HG03342 (cell line): ENCODE data around the gene PTMS.

Experiments
- ATAC-seq: cut with Tn5 transposase; IDR thresholded peaks from one replicate; pipeline ENCODE4 v1.9.1; 2021; ENCODE audit warnings: mild to moderate bottlenecking, moderate library complexity; ENCODE audit not compliant: unreplicated experiment

Gene PTMS

DNA sequence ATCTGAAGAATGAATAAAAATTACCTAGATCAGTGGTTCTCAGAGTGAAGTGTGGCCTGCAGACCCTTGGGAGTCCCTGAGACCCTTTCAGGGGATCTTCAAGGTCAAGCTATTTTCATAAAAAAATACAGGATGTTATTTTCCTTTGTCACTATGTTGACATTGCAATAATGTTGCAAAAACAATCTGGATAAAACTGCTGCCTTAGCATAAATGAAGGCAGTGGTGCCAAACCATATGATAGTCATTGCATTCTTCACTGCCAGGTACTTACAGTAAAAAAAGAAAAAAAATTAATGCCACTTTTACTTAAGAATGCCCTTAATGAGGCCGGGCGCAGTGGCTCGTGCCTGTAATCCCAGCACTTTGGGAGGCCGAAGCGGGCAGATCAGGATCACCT lies 21.1 kb downstream of the PTMS start:
- no peak for ATAC-seq

DNA sequence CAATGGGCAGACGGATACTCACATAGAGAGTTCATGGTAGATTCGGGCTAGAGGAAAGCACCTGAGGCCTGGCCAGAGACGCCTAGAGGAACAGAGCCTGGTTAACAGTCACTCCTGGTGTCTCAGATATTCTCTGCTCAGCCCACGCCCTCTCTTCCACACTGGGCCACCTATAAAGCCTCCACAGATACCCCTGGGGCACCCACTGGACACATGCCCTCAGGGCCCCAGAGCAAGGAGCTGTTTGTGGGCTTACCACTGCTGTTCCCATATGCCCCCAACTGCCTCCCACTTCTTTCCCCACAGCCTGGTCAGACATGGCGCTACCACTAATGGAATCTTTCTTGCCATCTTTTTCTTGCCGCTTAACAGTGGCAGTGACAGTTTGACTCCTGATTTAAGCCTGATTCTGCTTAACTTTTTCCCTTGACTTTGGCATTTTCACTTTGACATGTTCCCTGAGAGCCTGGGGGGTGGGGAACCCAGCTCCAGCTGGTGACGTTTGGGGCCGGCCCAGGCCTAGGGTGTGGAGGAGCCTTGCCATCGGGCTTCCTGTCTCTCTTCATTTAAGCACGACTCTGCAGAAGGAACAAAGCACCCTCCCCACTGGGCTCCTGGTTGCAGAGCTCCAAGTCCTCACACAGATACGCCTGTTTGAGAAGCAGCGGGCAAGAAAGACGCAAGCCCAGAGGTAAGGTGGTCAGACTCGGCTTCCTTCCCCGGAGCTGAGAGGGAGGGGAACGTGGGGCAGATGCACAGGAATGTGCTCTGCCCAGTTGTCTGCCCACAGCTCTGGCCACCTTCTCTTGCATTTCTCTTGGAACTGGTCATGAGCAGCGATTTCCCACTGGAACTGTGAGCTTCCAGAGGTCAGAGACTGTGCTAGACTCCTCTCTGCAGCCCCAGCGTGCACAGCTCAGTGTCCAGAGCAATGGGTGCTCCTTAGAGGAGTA lies 23.1 kb downstream of the PTMS start, which contains the start of gene CD4:
TSS of gene CD4 (plus strand) at position 557 of the 953 bp plus-strand sequence. CDS start 10,611 bp downstream, outside the sequence.
- no peak for ATAC-seq

DNA sequence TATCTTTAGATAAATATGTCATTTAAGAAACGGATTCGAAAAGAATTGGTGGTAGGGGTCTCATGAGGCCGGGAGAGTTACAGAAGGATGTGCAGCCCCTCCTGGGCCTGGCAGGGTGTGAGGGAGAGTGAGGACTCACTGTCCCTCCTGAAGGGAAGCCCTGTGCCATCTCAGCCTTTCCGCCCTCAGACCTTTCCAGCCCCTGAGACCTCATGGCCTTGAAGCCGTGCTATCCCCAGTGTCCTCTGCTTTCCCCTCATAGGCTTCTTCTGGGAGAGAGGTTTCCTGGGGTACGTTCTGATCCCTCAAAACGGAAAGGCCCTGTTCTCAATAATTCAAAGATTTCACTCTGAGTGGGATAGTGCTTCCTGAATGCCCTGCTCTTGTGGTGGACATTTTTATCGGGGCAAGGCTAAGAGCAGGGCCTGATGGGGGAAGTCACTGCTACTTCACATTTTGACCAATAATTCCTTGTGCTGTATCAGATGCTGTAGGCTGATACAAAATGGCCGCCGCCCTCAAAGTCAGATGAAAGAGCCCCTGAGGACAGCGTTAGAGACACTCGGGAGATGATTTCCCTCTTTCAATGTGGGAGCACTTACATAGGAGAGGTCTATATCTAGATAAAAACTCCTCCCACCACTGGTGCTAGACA lies 24.5 kb downstream of the PTMS start:
- ATAC-seq = no peak

DNA sequence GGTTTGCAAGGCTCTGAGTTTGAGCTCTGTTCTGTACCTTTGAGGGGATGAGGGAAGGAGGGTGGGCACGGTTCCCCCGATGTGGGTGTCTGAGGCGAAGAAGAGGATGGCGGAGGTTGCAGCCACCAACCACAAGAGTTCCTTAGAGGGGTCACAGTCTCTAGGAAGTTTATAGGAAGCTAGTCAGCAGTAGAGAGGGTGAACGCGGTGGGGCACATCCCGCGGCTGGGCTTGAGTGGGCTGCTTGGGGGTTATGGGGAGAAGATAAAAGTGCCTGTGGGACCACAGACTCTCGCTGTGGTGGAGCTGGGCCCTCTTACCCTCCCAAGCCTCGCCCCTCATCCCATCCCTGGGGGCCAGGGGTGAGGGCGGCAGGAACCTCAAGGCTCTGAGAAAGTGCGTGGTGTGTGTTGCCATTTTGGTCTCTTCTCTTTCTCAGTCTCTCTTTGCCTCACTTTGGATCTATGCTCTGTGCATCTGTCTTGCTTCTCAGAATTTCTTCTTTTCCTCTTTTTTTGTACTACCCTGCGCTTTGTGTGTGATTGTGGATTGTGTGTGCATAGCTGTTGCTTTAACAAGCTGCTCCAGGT lies 25.9 kb downstream of the PTMS start:
- ATAC-seq = no peak

DNA sequence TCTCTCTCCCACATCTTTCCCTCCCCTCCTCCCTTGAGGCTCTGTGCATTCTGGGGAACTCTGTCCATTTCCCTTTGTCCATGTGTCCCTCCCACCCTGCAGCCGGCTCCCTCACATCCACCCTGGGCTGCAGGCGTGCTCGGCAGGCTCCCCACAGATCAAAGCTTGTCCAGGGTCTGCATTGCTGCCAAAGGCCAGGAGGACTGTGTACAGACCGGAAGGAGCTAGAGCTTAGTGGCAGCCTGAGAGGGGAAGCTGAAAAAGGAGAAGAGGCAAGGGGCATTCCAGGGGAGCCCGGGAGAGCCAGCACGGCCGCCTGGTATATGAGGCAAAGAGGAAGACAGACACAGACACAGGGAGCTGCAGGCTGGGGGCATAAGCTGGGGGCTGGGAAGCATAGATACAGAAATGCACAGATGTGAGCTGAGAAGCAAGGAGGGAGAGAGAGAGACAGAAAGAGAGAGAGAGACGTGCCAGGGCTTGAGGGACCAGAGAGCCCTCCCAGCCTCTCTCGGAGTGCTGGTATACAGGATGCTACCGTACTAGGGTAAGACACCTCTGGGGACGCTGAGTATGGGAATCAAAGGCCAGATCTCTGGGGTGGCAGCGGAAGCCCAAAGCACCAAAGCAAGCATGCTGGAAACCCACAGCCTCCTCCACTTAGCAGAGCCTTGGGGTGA lies 26.5 kb downstream of the PTMS start:
- no peak for ATAC-seq

DNA sequence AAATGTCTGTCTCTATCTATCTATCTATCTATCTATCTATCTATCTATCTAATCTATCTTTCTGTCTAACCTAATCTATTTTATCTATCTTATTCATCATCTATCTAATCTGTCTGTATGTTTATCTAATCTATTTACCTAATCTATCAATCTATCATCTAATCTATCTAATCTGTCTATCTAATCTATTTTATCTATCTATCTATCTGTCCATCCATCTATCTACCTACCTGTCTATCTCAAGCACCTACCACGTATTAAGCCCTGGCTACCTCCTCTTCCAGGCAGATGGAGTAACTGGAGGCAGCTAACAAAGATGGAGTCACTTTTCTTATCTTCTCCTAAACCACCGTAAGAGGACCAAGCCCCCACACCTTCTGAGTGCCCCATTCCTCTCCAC lies 28.9 kb downstream of the PTMS start:
- ATAC-seq = no peak

DNA sequence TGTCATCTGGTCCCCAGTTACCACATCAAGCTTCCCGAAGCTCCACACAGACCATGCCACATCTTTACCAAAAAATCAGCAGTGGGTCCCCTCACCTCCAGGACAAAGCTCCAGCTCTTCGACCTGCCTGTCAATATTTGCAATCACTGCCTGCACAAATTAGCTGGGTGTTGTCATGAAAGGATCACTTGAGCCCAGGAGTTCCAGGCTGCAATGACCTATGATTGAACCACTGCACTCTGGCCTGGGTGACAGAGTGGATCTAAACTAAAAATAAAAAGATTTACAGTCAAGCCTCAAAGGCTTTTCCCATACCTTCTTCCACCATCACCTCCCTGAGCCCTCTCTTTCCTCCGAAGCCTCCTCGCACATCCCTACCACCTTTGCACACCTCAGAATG lies 30.4 kb downstream of the PTMS start:
- ATAC-seq = no peak

DNA sequence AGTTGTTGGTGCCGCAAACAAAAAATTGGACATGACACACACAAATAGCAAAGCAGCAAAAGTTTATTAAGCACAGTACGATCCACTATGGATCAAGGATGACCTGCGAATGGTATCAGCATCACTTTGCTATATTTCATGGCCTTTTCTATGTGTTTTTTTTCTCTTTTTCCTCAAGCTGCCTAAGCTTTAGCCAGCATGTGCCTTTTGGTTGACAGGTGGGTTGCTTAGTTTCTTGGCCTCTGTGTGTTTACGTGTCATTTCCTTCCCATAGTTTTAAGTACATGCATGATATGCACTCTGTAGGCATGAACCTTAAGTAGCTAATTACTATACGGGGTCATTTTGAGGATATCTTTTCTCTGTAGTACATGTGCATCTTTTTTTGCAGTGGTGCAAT lies 33.0 kb downstream of the PTMS start:
- ATAC-seq = no peak

DNA sequence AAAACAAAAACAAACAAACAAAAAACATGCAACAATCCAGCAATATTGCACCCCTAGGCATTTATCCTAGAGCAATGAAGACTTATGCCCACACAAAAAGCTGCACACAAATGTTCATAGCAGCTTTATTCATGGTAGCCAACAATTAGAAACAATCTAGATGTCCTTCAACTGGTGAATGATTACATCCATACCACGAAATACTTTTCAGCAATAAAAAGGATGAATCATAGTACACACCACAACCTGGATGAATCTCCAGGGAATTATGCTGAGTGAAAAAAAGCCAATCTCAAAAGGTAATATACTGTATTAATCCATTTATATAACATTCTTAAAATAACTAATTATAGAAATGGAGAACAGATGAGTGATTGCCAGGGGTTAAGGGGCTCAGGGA lies 41.0 kb downstream of the PTMS start:
- no peak for ATAC-seq

DNA sequence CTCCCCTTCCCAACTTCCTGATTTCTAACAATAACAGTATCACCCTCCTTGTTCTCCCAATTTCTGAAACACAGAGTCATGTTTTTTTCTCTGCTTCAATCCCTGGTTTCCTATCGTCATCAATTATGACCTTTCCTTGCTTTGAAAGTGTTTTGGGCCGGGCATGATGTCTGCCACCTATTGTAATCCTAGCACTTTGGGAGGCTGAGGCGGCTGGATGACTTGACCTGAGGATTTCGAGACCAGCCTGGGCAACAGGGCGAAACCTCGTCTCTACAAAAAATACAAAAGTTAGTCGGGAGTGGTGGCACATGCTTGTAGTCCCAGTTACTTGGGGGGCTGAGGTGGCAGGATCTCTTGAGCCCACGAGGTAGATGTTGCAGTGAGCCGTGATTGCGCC lies 42.9 kb downstream of the PTMS start:
- ATAC-seq = no peak

DNA sequence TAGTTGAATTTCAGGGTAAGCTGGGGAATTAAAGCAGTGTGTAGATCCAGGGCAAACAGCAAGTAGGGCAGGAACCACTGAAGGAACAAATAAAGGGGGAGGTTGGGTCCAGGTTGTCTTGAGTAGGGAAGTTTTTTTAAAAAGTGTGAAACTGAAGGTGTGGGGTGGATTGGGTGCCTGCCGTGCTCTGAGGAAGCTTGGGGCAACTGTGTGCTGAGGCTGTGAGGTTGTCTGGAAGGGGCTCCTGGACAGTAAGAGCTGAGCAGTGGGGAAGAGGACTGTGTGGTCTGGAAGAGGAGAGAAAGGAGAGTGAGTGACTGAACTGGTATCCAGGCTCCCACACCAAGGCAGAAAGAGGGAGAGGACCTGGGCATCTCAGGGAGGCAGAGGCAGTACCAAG lies 44.6 kb downstream of the PTMS start:
- ATAC-seq = no peak

DNA sequence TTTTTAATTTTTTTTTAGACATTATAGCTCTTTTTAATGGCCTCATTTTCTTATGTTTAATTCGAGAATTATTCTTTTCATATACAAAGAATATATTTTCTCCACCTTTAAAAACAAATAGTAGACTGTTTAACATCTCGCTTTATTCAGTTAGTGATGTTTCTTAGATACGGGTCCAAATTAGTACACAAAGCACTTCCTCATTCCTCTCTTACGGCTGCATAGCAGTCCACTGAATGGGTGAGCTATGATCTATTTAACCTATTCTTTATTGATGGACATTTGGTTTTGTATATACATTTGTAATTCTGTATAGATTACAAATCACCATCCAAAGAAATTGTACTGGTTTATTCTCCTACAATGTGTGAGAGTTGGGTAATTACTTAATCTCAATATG lies 47.2 kb downstream of the PTMS start:
- no peak for ATAC-seq

DNA sequence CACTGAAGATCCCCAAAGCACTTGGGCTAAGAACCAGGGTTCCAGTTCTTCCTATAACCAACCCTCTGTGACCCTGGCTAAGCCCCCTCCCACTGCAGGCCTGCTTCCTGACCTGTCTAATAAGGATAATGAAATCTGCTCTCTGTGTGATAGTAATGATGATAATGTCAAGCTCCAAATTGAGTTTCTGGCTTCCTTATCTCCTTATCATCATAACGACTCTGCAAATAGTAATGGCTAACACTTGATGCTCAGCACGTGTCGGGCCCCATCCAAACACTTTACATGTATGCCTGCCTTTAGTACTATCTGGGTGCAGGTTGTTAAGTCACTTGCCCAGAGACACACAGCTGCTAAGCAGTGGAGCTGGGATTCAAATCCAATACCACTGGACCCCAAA lies 50.4 kb downstream of the PTMS start:
- ATAC-seq = no peak

DNA sequence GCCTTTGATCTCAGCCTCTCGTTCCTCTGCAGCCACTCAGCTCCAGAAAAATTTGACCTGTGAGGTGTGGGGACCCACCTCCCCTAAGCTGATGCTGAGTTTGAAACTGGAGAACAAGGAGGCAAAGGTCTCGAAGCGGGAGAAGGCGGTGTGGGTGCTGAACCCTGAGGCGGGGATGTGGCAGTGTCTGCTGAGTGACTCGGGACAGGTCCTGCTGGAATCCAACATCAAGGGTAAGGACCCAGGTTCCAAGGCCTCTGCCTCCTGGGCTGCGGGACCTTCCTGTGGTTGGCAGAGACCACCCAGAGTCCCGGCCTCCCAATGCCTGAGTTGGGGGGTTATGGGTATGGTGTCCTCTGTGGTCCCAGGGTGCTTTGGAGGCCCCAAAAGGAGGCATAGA lies 50.9 kb downstream of the PTMS start:
- ATAC-seq = no peak

DNA sequence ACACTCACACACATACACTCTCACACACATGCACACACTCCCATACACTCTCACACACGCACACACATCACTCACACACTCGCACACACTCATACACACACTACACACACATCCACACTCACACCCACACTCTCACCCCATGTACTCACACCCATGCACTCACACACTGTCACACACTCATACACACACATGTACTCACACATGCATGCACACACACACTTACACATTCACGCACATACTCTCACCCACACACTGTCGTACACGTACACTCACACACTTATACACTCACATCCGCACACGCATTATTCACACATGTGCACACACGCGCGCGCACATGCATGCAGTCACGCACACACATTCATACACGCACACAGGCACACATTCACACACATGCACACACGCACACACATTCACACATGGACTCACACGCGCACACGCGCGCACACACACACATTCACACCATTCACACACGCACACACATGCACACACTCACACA lies 51.5 kb downstream of the PTMS start:
- no peak for ATAC-seq

DNA sequence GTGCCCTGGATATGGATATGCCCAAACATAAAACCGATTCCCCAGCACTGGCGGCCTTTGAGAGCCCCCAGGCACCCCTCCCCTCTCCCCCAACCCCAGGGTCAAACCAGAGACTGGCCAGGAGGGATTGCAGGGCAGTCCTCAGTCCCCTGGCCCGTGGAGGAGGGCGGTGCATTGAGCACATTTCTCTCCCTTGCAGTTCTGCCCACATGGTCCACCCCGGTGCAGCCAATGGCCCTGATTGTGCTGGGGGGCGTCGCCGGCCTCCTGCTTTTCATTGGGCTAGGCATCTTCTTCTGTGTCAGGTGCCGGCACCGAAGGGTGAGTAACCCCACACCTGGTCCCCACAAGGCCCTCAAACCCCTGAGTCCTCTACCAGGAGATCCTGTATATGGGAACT lies 52.1 kb downstream of the PTMS start:
- no peak for ATAC-seq

DNA sequence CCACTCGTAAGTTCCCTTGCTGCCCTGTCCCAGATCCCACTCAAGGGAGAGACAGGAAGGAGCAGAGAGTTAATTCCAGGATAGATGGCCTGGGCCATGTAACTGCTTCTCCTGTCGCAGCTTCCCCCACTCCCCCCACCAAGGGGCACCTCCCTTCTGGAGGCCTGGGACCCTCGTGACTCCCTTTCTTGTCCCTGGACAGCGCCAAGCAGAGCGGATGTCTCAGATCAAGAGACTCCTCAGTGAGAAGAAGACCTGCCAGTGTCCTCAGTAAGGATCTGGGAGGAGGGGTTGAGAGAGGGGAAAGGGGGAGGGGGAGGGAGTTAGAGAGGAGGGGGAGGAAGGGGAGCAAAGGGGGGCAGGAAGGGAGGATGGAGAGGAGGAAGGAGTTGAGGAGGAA lies 52.5 kb downstream of the PTMS start:
- ATAC-seq = no peak

DNA sequence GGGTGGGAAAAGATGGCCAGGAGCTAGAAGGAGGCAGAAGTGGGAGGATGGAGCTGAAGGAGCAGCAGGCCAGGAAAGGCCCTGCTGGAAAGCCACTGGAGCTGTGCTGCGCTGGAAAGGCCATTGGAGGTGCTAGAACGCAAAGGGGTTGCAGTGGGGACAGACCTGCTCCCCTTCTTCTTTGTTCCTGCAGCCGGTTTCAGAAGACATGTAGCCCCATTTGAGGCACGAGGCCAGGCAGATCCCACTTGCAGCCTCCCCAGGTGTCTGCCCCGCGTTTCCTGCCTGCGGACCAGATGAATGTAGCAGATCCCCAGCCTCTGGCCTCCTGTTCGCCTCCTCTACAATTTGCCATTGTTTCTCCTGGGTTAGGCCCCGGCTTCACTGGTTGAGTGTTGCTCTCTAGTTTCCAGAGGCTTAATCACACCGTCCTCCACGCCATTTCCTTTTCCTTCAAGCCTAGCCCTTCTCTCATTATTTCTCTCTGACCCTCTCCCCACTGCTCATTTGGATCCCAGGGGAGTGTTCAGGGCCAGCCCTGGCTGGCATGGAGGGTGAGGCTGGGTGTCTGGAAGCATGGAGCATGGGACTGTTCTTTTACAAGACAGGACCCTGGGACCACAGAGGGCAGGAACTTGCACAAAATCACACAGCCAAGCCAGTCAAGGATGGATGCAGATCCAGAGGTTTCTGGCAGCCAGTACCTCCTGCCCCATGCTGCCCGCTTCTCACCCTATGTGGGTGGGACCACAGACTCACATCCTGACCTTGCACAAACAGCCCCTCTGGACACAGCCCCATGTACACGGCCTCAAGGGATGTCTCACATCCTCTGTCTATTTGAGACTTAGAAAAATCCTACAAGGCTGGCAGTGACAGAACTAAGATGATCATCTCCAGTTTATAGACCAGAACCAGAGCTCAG lies 53.2 kb downstream of the PTMS start:
- no peak for ATAC-seq

DNA sequence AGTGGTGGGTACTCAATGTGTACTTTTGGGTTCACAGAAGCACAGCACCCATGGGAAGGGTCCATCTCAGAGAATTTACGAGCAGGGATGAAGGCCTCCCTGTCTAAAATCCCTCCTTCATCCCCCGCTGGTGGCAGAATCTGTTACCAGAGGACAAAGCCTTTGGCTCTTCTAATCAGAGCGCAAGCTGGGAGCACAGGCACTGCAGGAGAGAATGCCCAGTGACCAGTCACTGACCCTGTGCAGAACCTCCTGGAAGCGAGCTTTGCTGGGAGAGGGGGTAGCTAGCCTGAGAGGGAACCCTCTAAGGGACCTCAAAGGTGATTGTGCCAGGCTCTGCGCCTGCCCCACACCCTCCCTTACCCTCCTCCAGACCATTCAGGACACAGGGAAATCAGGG lies 54.0 kb downstream of the PTMS start:
- ATAC-seq = no peak
